Measurements from ENCODE around the gene CDRT15.
"Not testable (repeated sequence)": the region's sequence is repeated elsewhere in the genome, so short reads cannot be mapped to it uniquely, and the experiment has no call there.

Gene CDRT15

GRCh38 chr17:14206891-14207290, 29.8 kb downstream of the CDRT15 start:
- DNase-seq, result no peak

- no peak for DNase-seq
These were observed 30.6 kb downstream of the CDRT15 start for GRCh38 chr17:14205992-14206461.

- no peak for DNase-seq
These were observed 31.3 kb downstream of the CDRT15 start for GRCh38 chr17:14205380-14205779.

- no peak for DNase-seq
These were observed 32.1 kb downstream of the CDRT15 start for GRCh38 chr17:14204546-14204945.

- DNase-seq, result no peak
These were observed 32.6 kb downstream of the CDRT15 start for GRCh38 chr17:14204084-14204483.

- no peak for DNase-seq
These were observed 33.3 kb downstream of the CDRT15 start for GRCh38 chr17:14203388-14203787.

GRCh38 chr17:14202388-14203166, 34.1 kb downstream of the CDRT15 start:
- no peak for DNase-seq

GRCh38 chr17:14201988-14202380, 34.7 kb downstream of the CDRT15 start:
- no peak for DNase-seq

GRCh38 chr17:14201021-14201987, 35.4 kb downstream of the CDRT15 start:
- DNase-seq, result no peak

GRCh38 chr17:14200354-14200753, 36.3 kb downstream of the CDRT15 start:
- no peak for DNase-seq

- DNase-seq, result no peak
These were observed 37.1 kb downstream of the CDRT15 start for GRCh38 chr17:14199601-14200000.

- no peak for DNase-seq
These were observed 38.1 kb downstream of the CDRT15 start for GRCh38 chr17:14198575-14198974.

- DNase-seq, result no peak
These were observed 38.6 kb downstream of the CDRT15 start for GRCh38 chr17:14198013-14198412.

- no peak for DNase-seq
These were observed 39.1 kb downstream of the CDRT15 start for GRCh38 chr17:14197586-14197985.

GRCh38 chr17:14197057-14197456, 39.6 kb downstream of the CDRT15 start:
- no peak for DNase-seq

- no peak for DNase-seq
These were observed 40.2 kb downstream of the CDRT15 start for GRCh38 chr17:14196377-14196997.

- not testable (repeated sequence) for DNase-seq
These were observed 43.9 kb downstream of the CDRT15 start for GRCh38 chr17:14192636-14193344.

GRCh38 chr17:14192039-14192438, 44.6 kb downstream of the CDRT15 start:
- not testable (repeated sequence) for DNase-seq

GRCh38 chr17:14191469-14191868, 45.2 kb downstream of the CDRT15 start:
- not testable (repeated sequence) for DNase-seq

GRCh38 chr17:14190774-14191173, 45.9 kb downstream of the CDRT15 start:
- DNase-seq, result not testable (repeated sequence)

GRCh38 chr17:14186443-14186842, 50.2 kb downstream of the CDRT15 start:
- not testable (repeated sequence) for DNase-seq
